ENCODE results near the gene ACTL6B. TPM values are rescaled to one million over a fixed set of nuclear protein-coding genes. Genes with fewer than 3 reads are reported as not detected.
A peak's percentile ranks its signal among the peaks of the same experiment; 100 is the strongest.

The ACTL6B gene
- total and polyA plus RNA-seq, 2 of the 13 experiments (the other 11 are each of a cell fraction or from before 2014, with no cell fraction given), result not detected

DNA sequence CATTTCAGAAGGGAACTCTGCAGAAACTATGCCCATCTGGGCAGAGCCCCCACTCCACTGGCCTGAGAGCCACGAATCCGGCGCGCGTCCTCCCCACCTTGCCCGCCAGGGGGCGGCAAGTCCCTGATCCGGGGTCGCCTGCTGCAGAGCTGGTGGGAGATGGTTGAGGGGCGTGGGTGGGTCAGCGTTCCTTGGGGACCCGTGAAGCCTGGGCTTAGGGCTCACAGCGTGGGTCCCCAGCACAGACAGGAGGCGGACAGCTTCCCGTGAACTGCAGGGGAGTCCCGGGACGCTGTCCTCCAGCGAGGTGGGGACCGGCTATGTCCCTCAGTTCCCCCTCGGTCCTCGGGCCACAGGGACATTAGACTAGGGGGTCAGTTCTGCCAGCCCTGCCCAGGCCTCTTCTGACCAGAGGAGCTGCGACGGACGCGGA lies 49.1 kb upstream of the ACTL6B start (continued):
- TF ChIP-seq, protein P1, sequence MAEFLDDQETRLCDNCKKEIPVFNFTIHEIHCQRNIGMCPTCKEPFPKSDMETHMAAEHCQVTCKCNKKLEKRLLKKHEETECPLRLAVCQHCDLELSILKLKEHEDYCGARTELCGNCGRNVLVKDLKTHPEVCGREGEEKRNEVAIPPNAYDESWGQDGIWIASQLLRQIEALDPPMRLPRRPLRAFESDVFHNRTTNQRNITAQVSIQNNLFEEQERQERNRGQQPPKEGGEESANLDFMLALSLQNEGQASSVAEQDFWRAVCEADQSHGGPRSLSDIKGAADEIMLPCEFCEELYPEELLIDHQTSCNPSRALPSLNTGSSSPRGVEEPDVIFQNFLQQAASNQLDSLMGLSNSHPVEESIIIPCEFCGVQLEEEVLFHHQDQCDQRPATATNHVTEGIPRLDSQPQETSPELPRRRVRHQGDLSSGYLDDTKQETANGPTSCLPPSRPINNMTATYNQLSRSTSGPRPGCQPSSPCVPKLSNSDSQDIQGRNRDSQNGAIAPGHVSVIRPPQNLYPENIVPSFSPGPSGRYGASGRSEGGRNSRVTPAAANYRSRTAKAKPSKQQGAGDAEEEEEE (CRISPR knock-in tag; IDR thresholded peaks at IDR 0.05; ENCODE audit: borderline replicate concordance), result 0 out of 2 replicates have a peak, but pooled peaks have one; percentile 31
- no peak for TF ChIP-seq TAF1 (CRISPR knock-in tag; IDR thresholded peaks at IDR 0.05)
- TF ChIP-seq RARG (CRISPR knock-in tag; IDR thresholded peaks at IDR 0.05; ENCODE audit: low read depth), result 0 out of 2 replicates have a peak, but pooled peaks have one; percentile 67
- no peak for TF ChIP-seq ZNF841 (CRISPR knock-in tag; IDR thresholded peaks at IDR 0.05; ENCODE audit: borderline replicate concordance)
- TF ChIP-seq POGK (CRISPR knock-in tag; conservative IDR thresholded peaks at IDR 0.05), result no peak; the same call in 1 of the 2 replicates
- no peak for TF ChIP-seq MAZ (IDR thresholded peaks at IDR 0.05; ENCODE audit: borderline replicate concordance, low read depth, low read length)
- TF ChIP-seq MAZ (CRISPR knock-in tag; IDR thresholded peaks at IDR 0.05; ENCODE audit: low read depth), result 0 out of 2 replicates have a peak, but pooled peaks have one; percentile 6
- no peak for TF ChIP-seq WIZ (CRISPR knock-in tag; IDR thresholded peaks at IDR 0.05)
- no peak for TF ChIP-seq DNMT3B (CRISPR knock-in tag; conservative IDR thresholded peaks at IDR 0.05)
- TF ChIP-seq KDM5A (IDR thresholded peaks at IDR 0.05; ENCODE audit: borderline replicate concordance, low read length), result no peak
- TF ChIP-seq, protein P2, sequence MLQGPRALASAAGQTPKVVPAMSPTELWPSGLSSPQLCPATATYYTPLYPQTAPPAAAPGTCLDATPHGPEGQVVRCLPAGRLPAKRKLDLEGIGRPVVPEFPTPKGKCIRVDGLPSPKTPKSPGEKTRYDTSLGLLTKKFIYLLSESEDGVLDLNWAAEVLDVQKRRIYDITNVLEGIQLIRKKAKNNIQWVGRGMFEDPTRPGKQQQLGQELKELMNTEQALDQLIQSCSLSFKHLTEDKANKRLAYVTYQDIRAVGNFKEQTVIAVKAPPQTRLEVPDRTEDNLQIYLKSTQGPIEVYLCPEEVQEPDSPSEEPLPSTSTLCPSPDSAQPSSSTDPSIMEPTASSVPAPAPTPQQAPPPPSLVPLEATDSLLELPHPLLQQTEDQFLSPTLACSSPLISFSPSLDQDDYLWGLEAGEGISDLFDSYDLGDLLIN (CRISPR knock-in tag; IDR thresholded peaks at IDR 0.05; ENCODE audit: borderline replicate concordance), result no peak
- peak; percentile 25; the same call in 1 of the 2 replicates for TF ChIP-seq MYNN (CRISPR knock-in tag; IDR thresholded peaks at IDR 0.05; ENCODE audit: low read depth)
- TF ChIP-seq TIGD3 (CRISPR knock-in tag; IDR thresholded peaks at IDR 0.05; ENCODE audit: borderline replicate concordance), result no peak
- no peak; the same call in 1 of the 2 replicates for TF ChIP-seq JUN (CRISPR knock-in tag; IDR thresholded peaks at IDR 0.05)
- TF ChIP-seq, protein P3, sequence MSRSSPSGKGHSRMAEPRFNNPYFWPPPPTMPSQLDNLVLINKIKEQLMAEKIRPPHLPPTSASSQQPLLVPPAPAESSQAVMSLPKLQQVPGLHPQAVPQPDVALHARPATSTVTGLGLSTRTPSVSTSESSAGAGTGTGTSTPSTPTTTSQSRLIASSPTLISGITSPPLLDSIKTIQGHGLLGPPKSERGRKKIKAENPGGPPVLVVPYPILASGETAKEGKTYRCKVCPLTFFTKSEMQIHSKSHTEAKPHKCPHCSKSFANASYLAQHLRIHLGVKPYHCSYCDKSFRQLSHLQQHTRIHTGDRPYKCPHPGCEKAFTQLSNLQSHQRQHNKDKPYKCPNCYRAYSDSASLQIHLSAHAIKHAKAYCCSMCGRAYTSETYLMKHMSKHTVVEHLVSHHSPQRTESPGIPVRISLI (CRISPR knock-in tag; IDR thresholded peaks at IDR 0.05; ENCODE audit: borderline replicate concordance), result no peak
- TF ChIP-seq ZNF607 (CRISPR knock-in tag; IDR thresholded peaks at IDR 0.05; ENCODE audit: borderline replicate concordance), result no peak
- TF ChIP-seq PTBP1 (IDR thresholded peaks at IDR 0.05; ENCODE audit: low read depth, low read length, poor library complexity, severe bottlenecking), result no peak
- TF ChIP-seq FOXJ3 (CRISPR knock-in tag; IDR thresholded peaks at IDR 0.05; ENCODE audit: borderline replicate concordance), result peak; percentile 63; the same call in 1 of the 2 replicates
- TF ChIP-seq ZBTB2 (CRISPR knock-in tag; IDR thresholded peaks at IDR 0.05; ENCODE audit: low read depth), result no peak
- TF ChIP-seq CBX5 (CRISPR knock-in tag; IDR thresholded peaks at IDR 0.05; ENCODE audit: borderline replicate concordance), result no peak
- no peak; the same call in 1 of the 2 replicates for TF ChIP-seq ZNF121 (CRISPR knock-in tag; IDR thresholded peaks at IDR 0.05)
